SK-N-DZ (cell line): ENCODE measurements around the gene LSM11. TPM values are rescaled to one million over a fixed set of nuclear protein-coding genes. Genes with fewer than 3 reads are reported as not detected.
"Not testable (repeated sequence)": the region's sequence is repeated elsewhere in the genome, so short reads cannot be mapped to it uniquely, and the experiment has no call there.

Experiments used
- DNase-seq: peaks from one replicate; pipeline ENCODE4 v3.0.0-alpha.2; 2015; ENCODE audit warnings: low spot score
- polyA plus RNA-seq, 2 experiments: library from polyadenylated mRNA; depleted of rRNA; stranded (reverse); fragments of >200 nt; gene quantifications; 2 replicates each; pipeline ENCODE4 v1.2.3, GENCODE V29; 2014

LSM11 gene
- 8.6 and 11.6 TPM in 2 replicates for polyA plus RNA-seq (2014; cell fraction: cytosol; rRNA removed)
- 13.4 and 14.6 TPM in 2 replicates for polyA plus RNA-seq (2014; cell fraction: nucleus; rRNA removed)

DNA sequence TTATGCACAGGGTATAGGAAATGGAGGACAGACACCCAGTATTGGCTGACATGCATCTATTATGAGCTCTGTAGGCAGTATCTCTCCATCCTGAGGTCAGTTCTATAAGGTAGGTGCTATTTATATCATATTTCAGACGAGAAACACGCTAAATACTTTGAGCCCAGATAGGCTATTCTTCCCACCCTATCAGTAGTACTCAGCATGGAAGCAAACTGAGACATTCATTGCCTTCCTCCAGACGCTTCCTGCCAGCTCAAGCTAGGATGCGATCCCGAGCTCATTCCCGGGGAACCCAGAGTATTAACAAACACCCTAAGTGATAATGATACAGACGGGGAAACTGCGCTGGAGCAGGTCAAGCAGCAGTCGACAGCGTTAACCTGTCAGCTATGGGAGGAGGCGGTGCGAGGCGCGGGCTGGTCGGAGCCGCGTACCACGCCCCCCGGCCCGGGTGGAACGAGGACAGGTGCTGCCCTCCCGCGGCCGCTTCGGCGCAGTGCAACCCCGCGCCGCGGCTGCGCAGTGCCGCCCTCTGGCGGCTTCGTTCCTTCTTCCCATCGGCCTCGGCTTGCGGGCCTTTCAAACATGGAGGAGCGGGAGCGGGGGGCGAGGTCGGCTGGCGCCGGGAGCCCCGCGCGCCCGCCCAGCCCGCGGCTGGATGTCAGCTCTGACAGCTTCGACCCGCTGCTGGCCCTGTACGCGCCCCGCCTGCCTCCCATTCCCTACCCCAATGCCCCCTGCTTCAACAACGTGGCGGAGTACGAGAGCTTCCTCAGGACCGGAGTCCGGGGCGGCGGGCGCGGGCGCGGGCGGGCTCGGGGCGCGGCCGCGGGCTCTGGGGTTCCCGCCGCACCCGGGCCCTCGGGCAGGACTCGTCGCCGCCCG, at the start of gene LSM11:
LSM11 (plus strand) TSS at position 550 of the 888 bp plus-strand sequence; CDS start at position 589, 39 bp downstream.
- peak; percentile 80 for DNase-seq

DNA sequence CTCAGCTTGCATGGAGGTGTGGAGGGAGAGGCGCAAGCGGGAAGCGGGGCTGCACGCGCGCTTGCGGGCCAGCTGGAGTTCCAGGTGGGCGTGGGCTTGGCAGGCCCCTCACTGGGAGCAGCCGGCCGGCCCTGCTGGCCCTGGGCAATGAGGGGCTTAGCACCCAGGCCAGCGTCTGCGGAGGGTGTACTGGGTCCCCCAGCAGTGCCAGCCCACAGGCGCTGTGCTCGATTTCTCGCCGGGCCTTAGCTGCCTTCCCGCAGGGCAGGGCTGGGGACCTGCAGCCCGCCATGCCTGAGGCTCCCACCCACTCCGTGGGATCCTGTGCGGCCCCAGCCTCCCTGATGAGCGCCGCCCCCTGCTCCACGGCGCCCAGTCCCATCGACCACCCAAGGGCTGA, 49.7 kb upstream of the LSM11 start:
- not testable (repeated sequence) for DNase-seq

DNA sequence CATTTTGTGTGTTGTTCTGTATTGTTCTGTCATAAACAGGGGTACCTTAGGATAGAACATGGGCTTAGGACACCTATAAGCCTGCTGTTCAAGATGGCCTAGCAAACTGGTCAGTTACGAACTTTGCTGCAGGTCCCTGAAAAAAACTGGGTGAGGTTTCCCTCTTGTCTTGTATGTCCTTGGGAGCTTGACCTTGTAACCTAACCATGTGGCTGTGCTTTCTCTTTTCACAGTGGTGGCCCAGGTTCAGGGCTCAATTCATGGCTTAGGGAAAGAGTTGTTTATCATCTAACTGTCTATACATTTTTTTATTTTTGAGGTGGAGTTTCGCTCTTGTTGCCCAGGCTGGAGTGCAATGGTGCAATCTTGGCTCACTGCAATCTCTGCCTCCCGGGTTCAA, 47.4 kb upstream of the LSM11 start:
- not testable (repeated sequence) for DNase-seq

DNA sequence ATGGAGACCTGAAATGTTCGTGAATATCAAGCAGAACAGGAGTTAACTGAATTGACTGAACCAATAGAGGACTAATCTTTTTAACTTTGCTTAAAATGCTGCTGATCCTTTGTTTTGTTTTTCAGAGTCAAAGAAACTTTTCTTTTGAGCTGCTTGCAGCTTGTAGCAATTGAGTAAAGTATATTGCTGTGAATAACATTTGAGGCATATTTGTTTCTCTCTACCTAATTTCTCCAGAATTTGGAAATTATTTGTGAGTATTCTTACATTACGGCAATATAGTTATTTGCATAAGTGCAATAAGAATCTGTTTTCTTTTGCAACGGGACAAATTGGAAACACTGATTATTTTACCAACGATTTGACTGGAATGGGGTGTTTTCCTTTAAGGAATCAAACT, 44.8 kb upstream of the LSM11 start:
- not testable (repeated sequence) for DNase-seq

DNA sequence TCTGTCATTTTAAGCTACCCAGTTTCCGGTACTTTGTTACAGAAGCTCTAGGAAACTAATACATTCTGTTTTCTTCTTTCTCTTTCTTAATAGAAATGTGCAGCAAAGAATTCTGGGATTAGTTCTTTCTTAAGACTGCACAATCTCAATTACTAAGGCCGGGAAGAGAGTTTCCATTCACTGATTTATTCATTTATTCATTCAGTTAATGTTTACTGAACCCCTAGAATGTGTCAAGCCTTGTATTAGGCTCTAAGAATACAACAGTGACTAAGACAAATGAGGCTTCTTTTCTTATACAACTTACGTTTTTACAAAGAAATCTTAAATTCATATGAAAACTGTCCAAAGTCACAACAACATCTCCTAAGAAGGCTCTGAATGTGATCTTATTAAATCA, 39.8 kb upstream of the LSM11 start:
- no peak for DNase-seq

DNA sequence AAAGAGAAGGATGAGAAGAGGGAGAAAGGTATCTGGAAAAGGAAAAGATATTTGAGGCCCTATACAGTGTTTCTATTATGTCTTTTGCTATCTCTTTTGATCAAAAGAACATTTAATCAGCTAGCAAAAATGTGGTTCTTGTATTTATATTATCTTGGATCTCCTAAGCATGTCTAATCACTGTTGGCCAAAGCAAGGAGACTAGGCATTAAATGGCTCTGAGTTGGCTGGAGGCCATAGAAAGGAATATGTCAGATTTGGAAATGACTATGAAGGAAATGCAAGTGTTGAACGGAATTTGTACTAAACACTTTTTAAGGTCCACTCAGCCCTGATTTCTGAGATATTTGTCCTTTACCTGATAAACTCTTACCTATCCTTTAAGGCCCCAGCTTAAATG, 34.6 kb upstream of the LSM11 start:
- no peak for DNase-seq

DNA sequence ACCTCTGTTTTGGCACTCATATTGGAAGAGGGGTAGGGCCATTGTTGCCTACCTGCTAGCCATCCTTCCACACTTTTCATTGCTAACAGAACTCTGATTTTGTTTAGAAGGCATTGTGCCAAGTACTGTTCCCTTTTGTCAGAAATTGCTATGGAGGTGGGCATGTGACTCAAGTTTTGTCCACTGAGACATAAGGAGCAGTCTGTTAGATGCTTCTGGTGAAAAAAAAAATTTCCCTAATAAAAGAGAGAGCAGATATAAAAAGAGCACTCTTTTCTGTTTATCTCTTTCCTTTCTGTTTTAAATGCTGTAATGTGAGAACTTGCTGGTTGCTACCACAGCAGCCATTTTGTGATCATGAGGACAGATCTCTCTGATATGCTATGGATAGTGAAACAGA, 34.2 kb upstream of the LSM11 start:
- DNase-seq, result no peak

DNA sequence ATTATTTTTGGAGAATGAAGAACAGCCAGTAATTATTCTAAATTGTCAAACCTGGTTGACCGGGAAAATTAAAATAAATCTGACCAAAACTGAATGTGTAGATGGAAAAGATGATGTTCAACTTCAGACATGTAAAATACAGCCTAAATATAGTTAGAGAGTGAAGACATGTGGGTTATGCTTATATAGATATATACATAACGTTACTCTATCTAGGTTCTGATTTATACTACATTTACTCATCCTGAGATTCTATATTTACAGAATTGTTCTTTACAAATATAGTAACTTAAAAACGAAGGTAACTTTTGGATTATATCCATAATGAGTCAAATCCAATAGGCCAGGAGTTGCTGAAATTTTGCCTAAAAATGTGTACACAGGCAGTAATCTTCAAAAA, 33.1 kb upstream of the LSM11 start:
- DNase-seq, result no peak

DNA sequence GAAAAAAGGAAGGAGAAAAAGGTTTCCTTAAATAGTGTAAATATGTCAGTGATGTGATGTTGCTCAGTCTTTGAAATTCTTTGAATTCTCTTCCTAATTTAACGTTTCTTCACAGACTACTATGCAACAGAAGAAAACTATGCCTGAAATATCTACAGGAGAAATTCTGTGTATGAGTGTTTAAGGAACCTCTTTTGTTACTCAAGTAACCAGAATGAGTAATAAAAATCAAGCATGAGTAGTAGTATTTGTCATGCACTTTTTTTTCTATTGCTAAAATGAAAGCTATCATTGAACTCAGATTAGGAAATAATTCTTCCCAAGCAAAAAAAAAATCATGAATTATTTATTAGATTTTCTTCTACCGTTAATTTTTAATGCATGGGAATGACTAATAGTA, 32.6 kb upstream of the LSM11 start:
- no peak for DNase-seq

DNA sequence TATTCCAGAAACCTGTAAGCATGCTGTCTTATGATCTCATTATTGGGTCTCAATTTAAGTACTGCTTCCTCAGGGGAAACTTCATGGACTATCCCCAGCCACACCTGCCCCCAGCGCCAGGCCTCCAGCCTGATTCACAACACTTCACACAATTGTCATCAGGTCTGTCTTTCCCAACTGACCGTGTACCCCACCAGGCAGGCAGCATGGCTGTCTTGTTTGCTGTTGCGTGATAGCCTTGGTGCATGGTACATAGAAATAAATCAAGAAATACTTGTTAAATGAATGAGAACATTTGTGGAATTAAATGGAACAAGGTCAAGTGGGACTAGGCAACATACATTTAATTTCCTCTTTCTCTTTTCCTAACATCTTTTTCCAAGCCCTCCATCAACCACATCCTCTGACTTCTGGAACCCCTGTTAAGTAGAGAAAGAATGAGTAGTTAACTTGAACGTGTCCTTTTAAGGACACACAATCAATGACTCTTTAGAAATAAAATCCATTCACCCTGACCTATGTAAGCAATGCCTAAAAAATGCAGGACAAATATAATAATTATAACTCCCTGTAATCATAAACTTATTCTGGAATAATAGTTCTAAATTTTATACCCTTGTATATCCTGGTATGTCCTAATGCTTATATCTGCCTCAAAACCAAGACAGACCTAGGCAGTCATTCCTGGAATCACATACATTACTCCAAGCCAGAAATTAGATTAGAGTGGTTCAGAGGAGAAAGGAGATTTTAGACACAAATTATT, 29.5 kb upstream of the LSM11 start:
- DNase-seq, result no peak

DNA sequence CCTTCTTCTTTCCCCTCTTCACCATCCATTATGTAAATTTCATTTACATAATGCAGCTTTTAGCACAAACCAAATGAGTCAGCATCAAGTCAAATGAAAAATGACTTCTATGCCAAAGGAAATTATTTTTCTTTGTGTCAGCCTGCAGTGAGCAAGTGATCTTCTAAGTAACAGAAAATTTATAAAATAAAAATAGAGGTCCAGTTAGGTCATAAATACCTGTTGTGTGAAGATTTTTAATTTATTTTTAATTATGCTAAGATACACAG, 29.0 kb upstream of the LSM11 start:
- DNase-seq, result no peak

DNA sequence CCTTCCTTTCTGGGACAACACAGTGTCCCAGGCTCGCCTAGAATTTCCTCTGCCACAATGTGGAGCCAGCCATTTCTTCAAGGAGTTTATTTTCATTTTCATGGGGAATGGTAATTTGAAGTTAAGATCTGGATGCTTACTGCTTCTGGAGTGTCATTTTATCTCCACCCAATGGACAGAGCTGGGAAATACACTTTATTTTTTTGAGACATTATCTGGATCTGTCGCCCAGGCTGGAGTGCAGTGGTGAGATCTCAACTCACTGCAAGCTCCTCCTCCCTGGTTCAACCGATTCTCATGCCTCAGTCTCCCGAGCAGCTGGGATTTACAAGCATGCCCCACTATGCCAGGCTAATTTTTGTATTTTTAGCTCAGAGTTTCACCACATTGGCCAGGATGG, 25.0 kb upstream of the LSM11 start:
- peak; percentile 52 for DNase-seq

DNA sequence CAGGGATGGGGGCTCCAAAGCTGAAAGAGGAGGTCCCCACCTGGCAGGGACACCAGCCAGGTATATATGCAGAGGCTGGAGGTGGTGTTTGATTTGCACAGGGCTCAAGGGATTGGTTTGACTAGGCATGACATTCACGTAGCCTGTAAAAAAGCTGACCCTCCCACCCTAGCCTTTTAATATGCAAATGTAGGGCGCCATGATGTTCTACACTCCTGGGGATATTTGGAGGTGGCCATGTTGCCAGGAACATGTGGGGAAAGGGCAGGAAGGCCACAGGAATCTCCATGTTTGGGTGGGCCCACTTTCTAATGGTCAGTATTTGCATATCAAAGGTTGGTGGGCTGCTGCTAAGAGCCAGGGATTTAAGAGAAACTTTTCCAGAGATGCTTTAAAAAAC, 24.3 kb upstream of the LSM11 start:
- no peak for DNase-seq

DNA sequence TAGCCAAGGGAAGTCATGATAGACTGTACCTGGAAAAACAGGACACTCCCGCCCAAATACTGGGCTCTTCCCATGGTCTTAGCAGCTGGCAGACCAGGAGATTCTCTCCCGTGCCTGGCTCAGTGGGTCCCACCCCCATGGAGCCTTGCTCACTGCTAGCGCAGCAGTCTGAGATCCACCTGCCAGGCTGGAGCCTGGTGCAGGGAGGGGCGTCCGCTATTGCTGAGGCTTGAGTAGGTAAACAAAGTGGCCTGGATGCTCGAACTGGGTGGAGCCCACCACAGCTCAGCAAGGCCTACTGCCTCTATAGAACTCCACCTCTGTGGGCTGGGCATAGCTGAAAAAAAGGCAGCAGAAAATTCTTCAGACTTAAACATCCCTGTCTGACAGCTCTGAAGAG, 22.4 kb upstream of the LSM11 start:
- no peak for DNase-seq

DNA sequence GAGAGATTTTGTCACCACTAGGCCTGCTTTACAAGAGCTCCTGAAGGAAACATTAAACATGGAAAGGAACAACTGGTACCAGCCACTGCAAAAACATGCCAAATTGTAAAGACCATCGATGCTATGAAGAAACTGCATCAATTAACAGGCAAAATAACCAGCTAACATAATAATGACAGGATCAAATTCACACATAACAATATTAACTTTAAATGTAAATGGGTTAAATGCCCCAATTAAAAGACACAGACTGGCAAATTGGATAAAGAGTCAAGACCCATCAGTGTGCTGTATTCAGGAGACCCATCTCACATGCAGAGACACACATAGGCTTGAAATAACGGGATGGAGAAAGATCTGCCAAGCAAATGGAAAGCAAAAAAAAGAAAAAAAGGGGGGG, 20.6 kb upstream of the LSM11 start:
- DNase-seq, result not testable (repeated sequence)

DNA sequence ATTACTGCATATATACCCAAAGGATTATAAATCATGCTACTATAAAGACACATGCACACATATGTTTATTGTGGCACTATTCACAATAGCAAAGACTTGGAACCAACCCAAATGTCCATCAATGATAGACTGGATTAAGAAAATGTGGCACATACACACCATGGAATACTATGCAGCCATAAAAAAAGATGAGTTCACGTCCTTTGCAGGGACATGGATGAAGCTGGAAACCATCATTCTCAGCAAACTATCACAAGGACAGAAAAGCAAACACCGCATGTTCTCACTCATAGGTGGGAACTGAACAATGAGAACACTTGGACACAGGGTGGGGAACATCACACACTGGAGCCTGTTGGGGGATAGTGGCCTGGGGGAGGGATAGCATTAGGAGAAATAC, 16.9 kb upstream of the LSM11 start:
- not testable (repeated sequence) for DNase-seq

DNA sequence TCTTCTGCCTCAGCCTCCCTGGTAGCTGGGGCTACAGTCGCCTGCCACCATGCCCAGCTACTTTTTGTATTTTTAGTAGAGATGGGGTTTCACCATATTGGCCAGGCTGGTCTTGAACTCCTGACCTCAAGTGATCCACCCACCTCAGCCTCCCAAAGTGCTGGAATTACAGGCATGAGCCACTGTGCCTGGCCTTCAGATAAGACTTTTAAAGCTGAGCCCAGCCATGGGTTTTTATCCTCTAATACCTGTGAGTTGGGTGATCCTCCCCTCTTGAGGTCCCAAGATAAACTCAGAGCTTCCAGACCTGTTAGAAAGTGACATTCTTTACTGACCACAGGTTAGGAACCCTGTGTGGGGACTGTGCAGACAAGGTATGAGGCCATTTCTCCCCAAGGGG, 15.7 kb upstream of the LSM11 start:
- DNase-seq, result not testable (repeated sequence)

DNA sequence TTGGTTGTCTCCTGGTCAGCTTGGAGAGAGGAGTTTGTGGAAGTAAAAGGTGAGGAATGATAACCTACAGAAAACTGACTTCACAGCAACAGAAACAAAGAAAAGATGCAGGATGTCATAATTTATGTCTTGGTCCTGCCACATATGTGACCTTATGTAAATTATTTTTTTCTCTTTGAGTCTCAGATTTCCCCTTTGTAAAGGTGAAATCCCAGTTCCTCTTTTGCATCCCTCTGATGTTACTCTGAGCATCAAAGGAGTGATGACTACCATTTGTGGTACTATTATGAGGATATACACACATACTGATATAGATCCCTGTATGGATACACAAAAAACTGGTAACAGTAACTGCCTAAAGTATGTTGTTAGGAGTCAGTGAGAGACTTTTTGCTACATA, 13.7 kb upstream of the LSM11 start:
- no peak for DNase-seq

DNA sequence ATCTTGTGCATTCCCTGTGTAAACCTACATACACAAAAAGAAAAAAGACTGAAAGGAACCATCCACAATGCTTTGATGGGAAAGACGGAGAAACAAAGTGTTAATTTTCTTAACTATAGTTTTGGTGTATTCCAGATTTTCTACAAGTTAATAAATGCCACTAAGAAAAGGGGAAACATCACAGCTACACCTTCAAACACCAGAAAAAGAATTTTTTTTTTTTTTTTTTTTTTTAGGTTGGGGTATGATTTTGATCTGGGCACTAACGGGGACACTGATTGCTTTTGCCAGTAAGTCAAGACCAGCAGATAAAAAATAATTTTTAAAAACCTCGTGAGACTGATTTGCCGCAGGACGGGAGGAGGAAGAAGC, 12.6 kb upstream of the LSM11 start:
- DNase-seq, result no peak

DNA sequence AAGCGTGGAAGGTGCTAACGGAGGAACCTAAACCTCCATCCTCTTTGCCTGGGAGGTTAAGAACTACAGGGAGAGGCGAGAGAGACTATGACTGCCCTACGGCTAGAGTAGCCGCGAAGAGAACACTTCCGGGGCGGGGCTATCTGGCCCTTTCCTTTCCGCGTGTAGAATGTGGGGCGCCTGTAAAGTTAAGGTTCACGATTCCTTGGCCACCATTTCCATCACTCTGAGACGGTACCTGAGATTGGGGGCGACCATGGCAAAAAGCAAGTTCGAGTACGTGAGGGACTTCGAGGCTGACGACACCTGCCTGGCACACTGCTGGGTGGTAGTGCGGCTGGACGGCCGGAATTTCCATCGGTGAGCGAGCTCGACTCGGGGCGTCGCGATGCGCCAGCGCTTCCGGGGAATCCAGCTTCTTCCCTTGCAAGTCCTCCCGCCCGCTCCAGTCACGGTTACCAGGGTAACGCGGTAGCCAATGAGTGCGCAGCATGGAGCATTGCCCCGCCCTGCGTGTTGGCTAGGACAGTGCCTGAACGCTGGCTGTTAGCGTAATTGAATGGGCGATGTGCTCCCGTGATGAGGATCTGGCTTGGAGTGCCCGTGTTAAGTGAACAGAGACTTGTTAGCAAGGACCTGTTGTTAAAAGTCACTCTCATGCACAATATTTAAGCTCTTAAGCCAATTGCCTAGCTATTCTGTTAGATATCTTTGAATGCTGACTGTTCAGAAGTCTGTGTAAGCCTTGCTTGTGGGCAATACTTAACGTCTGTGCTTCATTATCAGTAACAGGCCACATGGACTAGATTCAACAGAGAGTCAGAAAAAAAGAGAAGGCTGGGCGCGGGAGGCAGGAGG, 12.0 kb upstream of the LSM11 start, which contains the start of gene THG1L:
THG1L (plus strand) TSS at position 149 of the 858 bp plus-strand sequence; CDS start at position 170, 21 bp downstream.
- peak; percentile 99 for DNase-seq

DNA sequence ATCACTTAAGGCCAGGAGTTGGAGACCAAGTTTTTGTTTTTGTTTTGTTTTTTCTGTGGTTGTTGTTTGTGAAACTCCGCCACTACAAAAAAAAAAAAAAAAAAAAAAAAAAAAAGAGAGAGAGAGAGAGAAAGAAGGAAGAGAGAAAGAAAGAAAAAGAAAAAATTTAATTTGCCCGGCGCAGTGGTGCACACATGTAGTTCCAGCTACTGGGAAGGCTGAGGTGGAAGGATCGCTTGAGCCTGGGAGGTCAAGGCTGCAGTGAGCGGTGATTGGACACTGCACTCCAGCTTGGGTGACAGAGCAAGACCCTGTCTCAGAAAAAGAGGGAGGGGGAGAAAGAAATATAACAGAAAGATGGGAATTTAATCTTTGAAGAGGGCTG, 11.4 kb upstream of the LSM11 start:
- no peak for DNase-seq
